ENCODE data around the gene NDUFA8. TPM values are rescaled to one million over a fixed set of nuclear protein-coding genes. Genes with fewer than 3 reads are reported as not detected.

Gene NDUFA8
- total RNA-seq, 1 experiment from 2014 or later, result 47.2 TPM

GRCh38 chr9:122096620-122097415 lies 62.8 kb downstream of the NDUFA8 start:
- Histone ChIP-seq H3K4me3 (ENCODE audit: insufficient read depth, low read depth, low read length) (no peak overlapping the region), H3K27me3 (ENCODE audit: control insufficient read depth, insufficient read depth, low read length) (peaks cover 12% of the 10 kb centered on the region; the same call in 1 of the 2 replicates), H3K36me3 (replicated peaks; ENCODE audit: control insufficient read depth, insufficient read depth, low read length) (no peaks in the 10 kb centered on the region)
- no peak for DNase-seq

DNA sequence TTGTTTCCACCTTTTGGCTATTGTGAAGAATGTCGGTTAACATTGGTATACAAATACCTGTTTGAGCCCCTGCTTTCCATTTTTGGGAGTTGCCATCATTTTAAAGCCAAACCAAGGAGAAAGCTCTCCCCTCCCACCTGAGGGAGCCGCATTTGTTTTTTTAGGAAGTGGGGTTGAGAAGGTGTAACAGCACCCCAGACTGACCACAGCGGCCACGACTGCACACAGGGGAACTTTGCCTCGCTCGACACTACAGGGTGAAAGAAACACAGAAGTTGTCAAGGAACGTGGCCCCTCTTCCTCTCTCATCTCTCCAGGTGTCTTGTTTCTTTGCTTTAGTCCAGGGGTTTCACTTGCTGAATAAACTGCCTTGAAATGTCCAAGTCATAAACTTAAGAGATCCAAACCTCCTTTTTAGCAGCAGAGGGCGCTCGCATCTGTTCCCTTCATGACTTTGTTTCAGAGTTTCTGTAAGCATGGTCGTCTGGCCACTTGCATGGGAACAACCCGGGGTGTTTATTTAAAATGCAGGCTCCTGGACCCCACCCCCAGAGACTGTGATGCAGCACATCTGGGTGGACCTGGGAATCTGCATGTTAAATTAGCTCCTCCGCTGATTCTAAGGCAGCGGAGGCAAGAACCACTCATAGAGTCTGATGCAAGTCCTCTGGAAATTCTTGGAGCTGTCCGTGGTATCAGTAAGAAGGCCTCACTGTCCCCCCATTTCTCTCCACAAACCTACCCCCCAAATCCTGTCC lies 64.4 kb downstream of the NDUFA8 start:
- Histone ChIP-seq H3K27me3 (ENCODE audit: control insufficient read depth, insufficient read depth, low read length) (peaks cover 12% of the 10 kb centered on the region; the same call in 1 of the 2 replicates), H3K36me3 (replicated peaks; ENCODE audit: control insufficient read depth, insufficient read depth, low read length) (no peaks in the 10 kb centered on the region), H3K4me3 (ENCODE audit: insufficient read depth, low read depth, low read length) (peak overlapping the region; percentile 19; the same call in 1 of the 2 replicates)
- DNase-seq, result peak; percentile 47

Other genes starting within 250 kb of the NDUFA8 start
- 0.18 and 0.97 TPM in 2 replicates for gene TTLL11, start 66.5 kb downstream of the NDUFA8 start, total RNA-seq (2014; rRNA removed; shearing (Covaris generic))
- gene MORN5, start 129 bp upstream of the NDUFA8 start, total RNA-seq (2014; rRNA removed; shearing (Covaris generic)), result not detected in 2 replicates
- gene LHX6, start 69.2 kb upstream of the NDUFA8 start, total RNA-seq (2014; rRNA removed; shearing (Covaris generic)), result 5.2 and 5.9 TPM in 2 replicates
- 5.6 and 13.0 TPM in 2 replicates for gene RBM18, start 105.1 kb upstream of the NDUFA8 start, total RNA-seq (2014; rRNA removed; shearing (Covaris generic))
- gene MRRF, start 105.1 kb upstream of the NDUFA8 start, total RNA-seq (2014; rRNA removed; shearing (Covaris generic)), result 26.2 and 36.2 TPM in 2 replicates
- 0.69 and 1.1 TPM in 2 replicates for gene PTGS1, start 211.2 kb upstream of the NDUFA8 start, total RNA-seq (2014; rRNA removed; shearing (Covaris generic))

Measured in H7 (cell line).